Astrocyte of the spinal cord (primary cell): ENCODE results near the gene FBLN1.
A peak's percentile ranks its signal among the peaks of the same experiment; 100 is the strongest.
"Not testable (repeated sequence)": the region's sequence is repeated elsewhere in the genome, so short reads cannot be mapped to it uniquely, and the experiment has no call there.

Source experiments
- DNase-seq: peaks from one replicate; pipeline ENCODE4 v3.0.0; 2011; ENCODE audit warnings: low read depth, low spot score
- H3K4me3 ChIP-seq: 2 replicates; pipeline ENCODE4 v1.5.1; 2011; ENCODE audit warnings: low read depth, mild to moderate bottlenecking, low read length, moderate library complexity
- in situ Hi-C: cut with HindIII; loops from 2 replicates; pipeline ENCODE4 v1.10.0; 2017; ENCODE audit warnings: low sequenced_read_pairs
- TF ChIP-seq, protein P1 (sequence below): IDR thresholded peaks from 2 replicates; pipeline ENCODE4 v1.5.1; 2012; ENCODE audit warnings: low read depth, mild to moderate bottlenecking, low read length, inconsistent platforms

The FBLN1 gene

DNA sequence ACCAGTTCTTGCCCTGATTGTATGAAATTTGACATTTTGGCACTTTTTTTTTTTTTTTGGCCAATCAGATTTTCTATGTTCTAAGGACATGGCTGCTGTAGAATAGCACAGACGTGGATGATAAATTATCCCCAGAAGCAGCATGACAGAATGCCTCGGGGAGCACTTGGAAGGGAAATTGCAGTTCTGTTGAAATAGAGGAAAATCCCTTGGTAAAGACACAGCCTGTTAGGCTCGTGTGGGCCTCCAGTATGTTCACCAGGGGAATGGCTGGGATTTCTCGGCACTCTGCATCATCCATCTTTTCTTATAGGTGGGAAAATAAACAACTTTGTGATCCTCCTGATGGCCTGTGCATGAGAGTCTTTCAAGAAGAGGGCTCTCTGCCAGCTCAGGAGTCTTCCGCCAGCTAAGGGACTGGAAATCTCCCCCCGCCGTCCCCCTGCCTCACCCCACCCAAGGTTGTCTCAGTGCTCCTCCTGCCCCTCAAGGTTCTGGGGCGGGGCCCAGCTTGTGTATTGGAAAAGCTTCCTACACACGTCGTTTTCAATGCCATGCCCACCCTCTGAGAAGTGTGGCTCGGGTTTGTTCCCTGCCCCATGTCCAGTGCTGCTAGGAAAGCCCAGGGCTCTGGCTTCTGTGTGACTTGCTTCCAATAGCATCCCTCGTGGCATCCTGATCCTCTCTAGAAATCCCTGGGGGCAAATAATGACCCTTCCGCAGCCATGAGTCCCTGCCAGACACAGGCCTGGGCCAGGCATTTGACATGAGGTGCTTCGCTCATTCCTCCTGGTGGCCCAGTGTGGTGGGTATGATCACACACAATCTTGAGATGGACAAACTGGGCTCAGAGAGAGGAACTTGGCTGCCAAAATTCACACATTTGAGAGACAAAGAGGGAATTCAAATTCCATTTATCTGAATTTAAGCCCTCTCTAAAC lies 98.4 kb downstream of the FBLN1 start:
- H3K4me3 ChIP-seq = no peak overlapping the region
- in situ Hi-C loops = no loop called here
- TF ChIP-seq, protein P1, sequence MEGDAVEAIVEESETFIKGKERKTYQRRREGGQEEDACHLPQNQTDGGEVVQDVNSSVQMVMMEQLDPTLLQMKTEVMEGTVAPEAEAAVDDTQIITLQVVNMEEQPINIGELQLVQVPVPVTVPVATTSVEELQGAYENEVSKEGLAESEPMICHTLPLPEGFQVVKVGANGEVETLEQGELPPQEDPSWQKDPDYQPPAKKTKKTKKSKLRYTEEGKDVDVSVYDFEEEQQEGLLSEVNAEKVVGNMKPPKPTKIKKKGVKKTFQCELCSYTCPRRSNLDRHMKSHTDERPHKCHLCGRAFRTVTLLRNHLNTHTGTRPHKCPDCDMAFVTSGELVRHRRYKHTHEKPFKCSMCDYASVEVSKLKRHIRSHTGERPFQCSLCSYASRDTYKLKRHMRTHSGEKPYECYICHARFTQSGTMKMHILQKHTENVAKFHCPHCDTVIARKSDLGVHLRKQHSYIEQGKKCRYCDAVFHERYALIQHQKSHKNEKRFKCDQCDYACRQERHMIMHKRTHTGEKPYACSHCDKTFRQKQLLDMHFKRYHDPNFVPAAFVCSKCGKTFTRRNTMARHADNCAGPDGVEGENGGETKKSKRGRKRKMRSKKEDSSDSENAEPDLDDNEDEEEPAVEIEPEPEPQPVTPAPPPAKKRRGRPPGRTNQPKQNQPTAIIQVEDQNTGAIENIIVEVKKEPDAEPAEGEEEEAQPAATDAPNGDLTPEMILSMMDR = no peak
- DNase-seq = no peak

DNA sequence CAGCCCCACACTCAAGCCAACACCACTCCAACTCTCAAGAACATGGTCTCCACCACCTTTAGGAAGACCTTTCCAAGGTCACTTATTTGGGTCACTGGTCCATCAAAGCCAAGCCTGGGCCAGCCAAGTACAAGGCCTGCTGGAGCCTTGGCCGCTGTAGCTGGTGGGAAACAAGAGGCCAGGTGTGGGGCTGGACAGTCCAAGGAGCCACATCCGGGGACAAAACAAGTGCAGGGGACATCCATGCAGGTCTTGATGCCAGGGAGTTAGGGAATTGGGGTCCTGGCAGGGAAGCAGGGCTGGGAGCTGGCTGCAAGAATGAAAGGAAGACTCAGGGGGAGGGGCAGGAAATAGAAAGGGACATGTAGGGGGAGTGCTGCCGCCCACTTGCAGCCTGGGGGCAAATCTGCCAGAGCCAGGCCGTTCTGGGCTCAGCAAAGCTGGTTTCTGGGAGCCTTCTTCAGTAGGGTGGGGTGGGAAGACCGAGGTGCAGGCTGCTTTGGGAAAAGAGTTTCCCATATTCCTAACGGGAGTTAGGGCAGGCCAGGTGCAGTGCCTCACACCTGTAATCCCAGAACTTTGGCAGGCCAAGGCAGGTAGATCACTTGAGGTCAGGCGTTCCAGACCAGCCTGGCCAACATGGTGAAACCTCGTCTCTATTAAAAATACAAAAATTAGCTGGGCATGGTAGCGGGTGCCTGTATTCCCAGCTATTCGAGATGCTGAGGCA lies 99.5 kb downstream of the FBLN1 start:
- no peak overlapping the region for H3K4me3 ChIP-seq

DNA sequence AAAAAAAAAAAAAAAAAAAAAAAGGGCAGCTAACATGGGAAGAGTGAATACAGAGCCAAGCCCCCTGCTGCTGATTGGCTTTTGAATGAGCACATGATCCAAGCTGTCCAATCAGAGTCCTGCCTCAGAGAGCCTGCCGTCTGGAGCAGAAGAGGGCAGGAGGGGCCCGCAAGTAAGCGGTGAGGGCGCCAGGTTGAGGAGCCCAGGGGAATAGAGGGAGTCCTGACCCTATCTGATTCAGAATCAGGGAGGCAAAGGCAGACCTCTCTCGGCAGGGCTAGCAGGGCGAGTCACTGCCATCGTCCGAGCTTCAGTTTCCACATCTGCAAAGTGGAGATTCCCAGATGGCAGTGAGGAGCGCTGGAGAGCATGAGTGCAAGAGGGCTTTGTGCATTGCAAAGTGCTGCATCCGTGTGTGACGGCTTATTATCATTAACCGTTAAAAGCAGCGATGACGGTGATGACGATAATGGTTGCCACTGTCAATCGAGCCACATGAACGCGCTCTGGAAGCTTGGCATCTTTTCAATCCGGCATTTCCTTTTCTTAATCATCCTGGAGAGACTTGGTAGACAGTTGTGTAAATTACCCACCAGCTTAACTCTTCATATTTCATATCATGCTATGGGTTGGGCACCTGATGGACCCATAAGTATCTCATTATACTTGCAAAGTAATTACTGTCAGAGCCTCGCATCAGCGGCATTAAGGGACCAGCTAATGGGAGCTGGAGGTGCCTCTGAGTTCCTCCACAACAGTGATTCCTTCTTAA lies 100.3 kb downstream of the FBLN1 start:
- TF ChIP-seq, protein P1 = no peak
- DNase-seq = no peak
- no peak overlapping the region for H3K4me3 ChIP-seq
- in situ Hi-C loops = no loop called here

More for the DNA sequence above, 99.5 kb downstream of the FBLN1 start:
- no peak for DNase-seq
- in situ Hi-C loops = no loop called here
- TF ChIP-seq, protein P1 = no peak

DNA sequence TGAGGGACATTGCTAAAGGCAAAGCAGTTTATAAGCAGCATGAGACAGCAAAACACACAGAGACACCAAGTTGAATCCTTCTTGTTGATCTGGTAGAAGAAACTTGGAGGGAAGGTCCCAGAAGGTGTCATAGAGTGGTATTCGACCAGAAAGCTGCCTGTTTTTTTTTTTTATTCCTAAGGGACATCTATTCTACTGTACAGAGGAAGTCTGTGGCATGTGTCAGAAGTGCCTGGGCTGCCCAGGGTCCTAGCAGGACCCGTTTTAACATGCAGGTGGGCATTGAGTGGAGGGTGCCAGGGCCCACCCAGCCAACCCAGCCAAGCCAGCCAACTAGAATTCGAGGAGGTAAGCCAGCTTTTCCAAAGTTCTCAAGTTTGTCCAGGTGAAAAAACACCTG lies 100.9 kb downstream of the FBLN1 start:
- H3K4me3 ChIP-seq = no peak overlapping the region
- in situ Hi-C loops = no loop called here
- TF ChIP-seq, protein P1 = no peak
- DNase-seq = no peak

DNA sequence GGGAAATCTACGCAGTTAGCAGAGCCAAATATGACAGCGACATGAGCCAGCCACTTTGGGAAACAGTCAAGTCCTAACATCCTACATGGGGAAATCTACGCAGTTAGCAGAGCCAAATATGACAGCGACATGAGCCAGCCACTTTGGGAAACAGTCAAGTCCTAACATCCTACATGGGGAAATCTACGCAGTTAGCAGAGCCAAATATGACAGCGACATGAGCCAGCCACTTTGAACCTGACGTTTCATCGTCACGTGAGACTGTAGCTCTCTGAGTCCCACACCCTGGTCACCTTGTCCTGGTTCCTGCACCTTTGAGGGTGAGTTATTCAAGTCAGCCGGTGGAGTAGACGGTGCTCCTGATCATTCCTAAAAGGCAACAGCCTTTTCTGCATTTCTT lies 105.4 kb downstream of the FBLN1 start:
- H3K4me3 ChIP-seq, DNase-seq, in situ Hi-C loops: not testable (repeated sequence)

DNA sequence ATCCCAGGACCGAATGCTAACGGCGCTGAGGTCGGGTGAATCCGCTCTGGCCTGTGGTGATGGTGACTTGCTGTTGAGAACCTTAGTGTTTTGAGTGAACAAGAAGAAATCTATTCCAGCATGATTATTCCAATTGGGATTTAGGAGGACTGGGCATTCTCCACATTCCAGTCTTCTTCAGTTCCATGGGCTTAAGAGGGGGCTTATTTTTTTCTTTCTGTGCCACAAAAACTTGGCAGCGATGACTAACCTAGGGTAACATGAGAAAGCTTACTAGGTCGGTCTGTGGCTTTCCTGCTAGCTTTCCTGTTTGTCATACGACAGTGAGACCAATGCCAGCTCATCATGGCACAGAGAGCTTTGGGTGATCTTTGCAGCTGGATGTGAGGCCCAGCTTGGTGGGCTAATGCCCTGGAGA lies 106.1 kb downstream of the FBLN1 start:
- TF ChIP-seq, protein P1 = no peak
- peak; percentile 81 for DNase-seq
- no peak overlapping the region for H3K4me3 ChIP-seq
- in situ Hi-C loops = no loop called here
